SK-N-SH (cell line): ENCODE measurements around the gene ATP5PD. TPM values are rescaled to one million over a fixed set of nuclear protein-coding genes. Genes with fewer than 3 reads are reported as not detected.

Experiments
- CTCF ChIA-PET: fragments of 300-600, 350-600 bp; formaldehyde crosslinking; extraction: SDS; loops from one replicate; lab custom pipeline; 2021; lab: Yijun Ruan, JAX
- POLR2A ChIA-PET: fragments of 350-600 bp; sonication (Branson Sonifier 250); formaldehyde crosslinking; extraction: SDS; loops from one replicate; lab custom pipeline; 2020; ENCODE audit warnings: antibody characterized with exemption, inconsistent platforms; lab: Yijun Ruan, JAX
- DNase-seq: peaks from one replicate; pipeline ENCODE4 v3.0.0; 2012
- H2AFZ ChIP-seq: fragments of 200-600 bp; sonication (generic); 2 replicates; pipeline ENCODE4 v1.8.1; 2016; ENCODE audit warnings: antibody characterized with exemption, mild to moderate bottlenecking, low read depth
- H3F3A ChIP-seq: fragments of 200-600 bp; sonication (generic); replicated peaks from 2 replicates; pipeline ENCODE3; 2016; ENCODE audit warnings: antibody characterized with exemption, mild to moderate bottlenecking; ENCODE audit not compliant: insufficient read depth
- H3K27ac ChIP-seq, 2 experiments: fragments of 200-500 bp in 1 of 2; fragments of 200-600 bp in 1 of 2; sonication (Bioruptor generic) in 1 of 2; sonication (generic), shearing (Covaris generic) in 1 of 2; 2 replicates each; pipeline versions ENCODE4 v1.5.1 to v1.6.1; 2014 to 2016; ENCODE audit warnings: low read depth in 2 of 2, inconsistent platforms in 1 of 2, low read length in 1 of 2, mild to moderate bottlenecking in 1 of 2, mixed read lengths in 1 of 2
- H3K27me3 ChIP-seq: fragments of 200-600 bp; sonication (generic), shearing (Covaris generic); 2 replicates; pipeline ENCODE4 v1.6.1; 2016; ENCODE audit warnings: mixed run types; ENCODE audit not compliant: insufficient read depth
- H3K36me3 ChIP-seq, 2 experiments: fragments of 200-500 bp in 1 of 2; fragments of 200-600 bp in 1 of 2; sonication (Bioruptor generic) in 1 of 2; sonication (generic) in 1 of 2; replicated peaks in 1 of 2; 2 replicates each; pipeline versions ENCODE3 to v1.5.1; 2014 to 2016; ENCODE audit warnings: low read length in 1 of 2, mild to moderate bottlenecking in 1 of 2; ENCODE audit not compliant: insufficient read depth in 2 of 2, control insufficient read depth in 1 of 2
- H3K4me1 ChIP-seq, 2 experiments: fragments of 200-500 bp in 1 of 2; fragments of 200-600 bp in 1 of 2; sonication (Bioruptor generic) in 1 of 2; sonication (generic), shearing (Covaris generic) in 1 of 2; 2 replicates each; pipeline versions ENCODE4 v1.5.1 to v1.6.1; 2014 to 2016; ENCODE audit warnings: low read depth in 1 of 2, low read length in 1 of 2, mixed run types in 1 of 2; ENCODE audit not compliant: insufficient read depth in 2 of 2, control insufficient read depth in 1 of 2
- H3K4me2 ChIP-seq: fragments of 200-600 bp; sonication (generic), shearing (Covaris generic); 2 replicates; pipeline ENCODE4 v1.6.1; 2017; ENCODE audit warnings: mixed run types
- H3K4me3 ChIP-seq, 2 experiments: fragments of 200-500 bp in 1 of 2; fragments of 200-600 bp in 1 of 2; sonication (Bioruptor generic) in 1 of 2; sonication (generic), shearing (Covaris generic) in 1 of 2; 2 replicates each; pipeline versions ENCODE4 v1.5.1 to v1.8.1; 2014 to 2016; ENCODE audit warnings: low read depth in 2 of 2, inconsistent platforms in 1 of 2, low read length in 1 of 2, mild to moderate bottlenecking in 1 of 2, mixed read lengths in 1 of 2, moderate library complexity in 1 of 2
- H3K79me2 ChIP-seq: fragments of 200-600 bp; sonication (generic); 2 replicates; pipeline ENCODE4 v1.8.1; 2017; ENCODE audit warnings: mild to moderate bottlenecking; ENCODE audit not compliant: insufficient read depth
- H3K9ac ChIP-seq: fragments of 200-600 bp; sonication (generic); 2 replicates; pipeline ENCODE4 v1.6.1; 2017; ENCODE audit warnings: mixed run types
- H3K9me2 ChIP-seq: fragments of 200-600 bp; sonication (generic); 2 replicates; pipeline ENCODE4 v1.6.1; 2017; ENCODE audit warnings: mixed run types
- H3K9me3 ChIP-seq: fragments of 200-600 bp; sonication (generic); 2 replicates; pipeline ENCODE4 v1.6.1; 2017; ENCODE audit warnings: mixed run types, mild to moderate bottlenecking, moderate library complexity
- H4K20me1 ChIP-seq: fragments of 200-600 bp; sonication (generic); 2 replicates; pipeline ENCODE4 v1.6.1; 2017; ENCODE audit warnings: mild to moderate bottlenecking, mixed run types; ENCODE audit not compliant: insufficient read depth
- JUND ChIP-seq: IDR thresholded peaks from 2 replicates; pipeline ENCODE4 v1.4.0; 2012
- MEF2A ChIP-seq: IDR thresholded peaks from 2 replicates; pipeline ENCODE4 v1.4.0; 2012; ENCODE audit warnings: low read depth, borderline replicate concordance
- POLR2AphosphoS5 ChIP-seq: IDR thresholded peaks from 2 replicates; pipeline ENCODE4 v1.6.1; 2012; ENCODE audit warnings: low read depth, low read length
- RFX5 ChIP-seq: IDR thresholded peaks from 2 replicates; pipeline ENCODE4 v1.6.1; 2012; ENCODE audit warnings: mild to moderate bottlenecking, improper control_type of control experiment, low read length
- TCF12 ChIP-seq: IDR thresholded peaks from 2 replicates; pipeline ENCODE4 v1.4.0; 2012
- YY1 ChIP-seq: IDR thresholded peaks from 2 replicates; pipeline ENCODE4 v1.4.0; 2012; ENCODE audit warnings: low read depth, mild to moderate bottlenecking
- WGBS: methylation state at CpG from one replicate; pipeline ENCODE4 v1.1.6; 2017; ENCODE audit warnings: low lambda C conversion rate; 5-methylcytosine and 5-hydroxymethylcytosine counted together
- polyA plus RNA-seq, 3 experiments: library from polyadenylated mRNA; depleted of rRNA; stranded (reverse); fragments of >200 nt; gene quantifications; 2 replicates each; pipeline ENCODE4 v1.2.3, GENCODE V29; 2012
- TF ChIP-seq, protein P1 (sequence below): fragments of 200-600 bp; sonication (generic); IDR thresholded peaks from 2 replicates; pipeline ENCODE4 v1.6.1; 2017; ENCODE audit warnings: antibody characterized with exemption, mild to moderate bottlenecking, moderate library complexity
- TF ChIP-seq, protein P2 (sequence below): fragments of 150-350 bp; IDR thresholded peaks from 2 replicates; pipeline ENCODE4 v1.6.1; 2017; ENCODE audit warnings: antibody characterized with exemption, low read length, low read depth, borderline replicate concordance

The ATP5PD gene
- polyA plus RNA-seq, 1 of the 3 experiments (the other 2 are of a cell fraction): 354 TPM

DNA sequence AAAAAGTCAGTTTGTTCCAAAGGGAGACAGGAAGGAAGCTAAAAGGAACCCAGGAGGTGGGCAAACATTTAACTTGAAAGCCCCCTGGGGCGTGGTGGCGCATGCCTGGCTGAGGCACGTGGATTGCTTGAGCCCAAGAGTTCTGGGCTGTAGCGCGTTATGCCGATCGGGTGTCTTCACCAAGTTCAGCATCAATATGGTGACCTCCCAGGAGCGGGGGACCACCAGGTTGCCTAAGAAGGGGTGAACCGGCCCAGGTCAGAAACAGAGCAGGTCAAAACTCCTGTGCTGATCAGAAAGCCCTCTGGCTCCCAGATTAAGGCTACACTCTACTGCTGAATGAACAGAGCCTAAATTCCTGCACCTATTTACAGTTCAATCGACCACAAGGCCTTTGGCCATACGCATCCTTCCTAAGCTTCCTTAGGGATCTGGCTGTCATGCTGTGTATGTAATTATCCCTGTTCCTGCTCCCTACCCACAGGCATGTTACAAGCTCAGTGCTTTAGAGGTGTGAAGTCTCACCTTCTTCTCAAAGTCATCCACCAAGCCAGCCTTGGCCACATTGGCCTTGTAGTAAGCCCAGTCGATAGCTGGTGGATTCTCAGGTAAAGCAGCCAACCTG lies 5.0 kb downstream of the ATP5PD start (continued):
- TF ChIP-seq, protein P1, sequence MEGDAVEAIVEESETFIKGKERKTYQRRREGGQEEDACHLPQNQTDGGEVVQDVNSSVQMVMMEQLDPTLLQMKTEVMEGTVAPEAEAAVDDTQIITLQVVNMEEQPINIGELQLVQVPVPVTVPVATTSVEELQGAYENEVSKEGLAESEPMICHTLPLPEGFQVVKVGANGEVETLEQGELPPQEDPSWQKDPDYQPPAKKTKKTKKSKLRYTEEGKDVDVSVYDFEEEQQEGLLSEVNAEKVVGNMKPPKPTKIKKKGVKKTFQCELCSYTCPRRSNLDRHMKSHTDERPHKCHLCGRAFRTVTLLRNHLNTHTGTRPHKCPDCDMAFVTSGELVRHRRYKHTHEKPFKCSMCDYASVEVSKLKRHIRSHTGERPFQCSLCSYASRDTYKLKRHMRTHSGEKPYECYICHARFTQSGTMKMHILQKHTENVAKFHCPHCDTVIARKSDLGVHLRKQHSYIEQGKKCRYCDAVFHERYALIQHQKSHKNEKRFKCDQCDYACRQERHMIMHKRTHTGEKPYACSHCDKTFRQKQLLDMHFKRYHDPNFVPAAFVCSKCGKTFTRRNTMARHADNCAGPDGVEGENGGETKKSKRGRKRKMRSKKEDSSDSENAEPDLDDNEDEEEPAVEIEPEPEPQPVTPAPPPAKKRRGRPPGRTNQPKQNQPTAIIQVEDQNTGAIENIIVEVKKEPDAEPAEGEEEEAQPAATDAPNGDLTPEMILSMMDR: no peak

DNA sequence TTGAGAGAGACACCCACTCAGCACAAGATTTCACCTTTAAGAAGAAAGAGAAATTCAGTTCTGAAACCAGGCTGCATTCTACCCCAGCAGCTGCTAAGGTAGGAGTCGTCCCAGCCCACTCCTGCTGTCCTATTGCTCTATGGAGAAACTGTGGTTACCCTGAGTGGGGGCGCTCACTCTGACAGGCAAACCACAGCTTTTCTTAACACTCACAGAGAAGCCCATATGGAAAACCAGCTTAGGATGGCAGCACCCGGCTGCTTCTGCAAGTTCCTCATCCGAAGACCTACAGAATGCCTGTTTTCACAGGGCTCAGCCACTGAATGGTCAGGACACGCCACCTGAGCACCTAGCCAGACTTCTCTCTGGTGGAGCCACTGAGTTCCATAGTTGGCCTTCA lies 7.5 kb downstream of the ATP5PD start:
- TF ChIP-seq YY1: no peak
- no peak for TF ChIP-seq RFX5
- TF ChIP-seq JUND: no peak
- TF ChIP-seq MEF2A: no peak
- no peak for TF ChIP-seq POLR2AphosphoS5
- TF ChIP-seq, protein P2, sequence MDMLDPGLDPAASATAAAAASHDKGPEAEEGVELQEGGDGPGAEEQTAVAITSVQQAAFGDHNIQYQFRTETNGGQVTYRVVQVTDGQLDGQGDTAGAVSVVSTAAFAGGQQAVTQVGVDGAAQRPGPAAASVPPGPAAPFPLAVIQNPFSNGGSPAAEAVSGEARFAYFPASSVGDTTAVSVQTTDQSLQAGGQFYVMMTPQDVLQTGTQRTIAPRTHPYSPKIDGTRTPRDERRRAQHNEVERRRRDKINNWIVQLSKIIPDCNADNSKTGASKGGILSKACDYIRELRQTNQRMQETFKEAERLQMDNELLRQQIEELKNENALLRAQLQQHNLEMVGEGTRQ: no peak
- TF ChIP-seq, all 33 proteins: peak for 0
- H3K9ac ChIP-seq: no peak overlapping the region

DNA sequence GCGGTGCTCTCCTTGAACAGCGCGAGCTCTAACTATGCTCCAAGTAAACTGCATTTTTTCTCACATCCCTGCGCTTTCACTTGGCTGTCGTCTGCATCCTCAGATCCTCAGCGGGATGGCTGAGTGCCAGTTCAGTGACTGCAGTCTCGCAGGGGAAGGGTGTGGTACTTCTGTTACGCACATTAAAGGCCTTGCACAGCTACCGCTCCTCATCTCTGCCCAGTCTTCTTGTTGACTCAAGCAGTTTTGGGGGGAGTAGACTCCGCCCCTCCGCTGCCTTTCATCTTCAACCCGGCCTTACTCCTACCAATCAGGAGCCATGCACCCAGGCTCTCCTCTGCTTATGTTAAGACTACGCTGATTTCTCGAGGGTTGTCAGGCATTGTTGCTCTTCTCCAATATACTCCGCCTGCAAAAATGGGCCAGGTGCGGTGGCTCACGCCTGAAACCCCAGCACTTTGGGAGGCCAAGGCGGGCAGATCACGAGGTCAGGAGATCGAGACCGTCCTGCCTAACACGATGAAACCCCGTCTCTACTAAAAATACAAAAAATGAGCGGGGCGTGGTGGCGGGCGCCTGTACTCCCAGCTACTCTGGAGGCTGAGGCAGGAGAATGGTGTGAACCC lies 10.0 kb downstream of the ATP5PD start:
- no peak for TF ChIP-seq TCF12
- TF ChIP-seq, protein P1: no peak
- H3K27ac ChIP-seq: 0 out of 4 replicates have a peak overlapping the region, but pooled peaks of 1 of the 2 experiments have one; percentile 1
- no peaks in the 10 kb centered on the region for H3K79me2 ChIP-seq
- no peaks in the 10 kb centered on the region for H3K9me2 ChIP-seq
- no peaks in the 10 kb centered on the region for H3K9me3 ChIP-seq
- POLR2A ChIA-PET: no interaction called here
- H3K4me3 ChIP-seq: no peak overlapping the region
- H4K20me1 ChIP-seq: peaks cover 4% of the 10 kb centered on the region; the same call in 1 of the 2 replicates
- peaks cover 23 to 30% of the 10 kb centered on the region in 2 experiments for H3K36me3 ChIP-seq
- peaks cover 44% of the 10 kb centered on the region for H3F3A ChIP-seq
- DNase-seq: no peak
- 89% methylated on average over 27 of the region's 27 CpGs for WGBS
- no peak overlapping the region for H2AFZ ChIP-seq
- H3K4me2 ChIP-seq: no peak overlapping the region
- peaks cover 0 to 22% of the 10 kb centered on the region in 2 experiments; a peak in 1 of 4 replicates for H3K4me1 ChIP-seq
- no peaks in the 10 kb centered on the region for H3K27me3 ChIP-seq
- CTCF ChIA-PET: interaction anchor here (0.6 to 4.0 kb wide), 10 partner anchors 25 to 165 kb away, joined by 3 to 31 read pairs (median 6); partner anchors contain the start of gene NT5C
- H3K9ac ChIP-seq: no peak overlapping the region

More for the DNA sequence above, 7.5 kb downstream of the ATP5PD start:
- whole genome bisulfite sequencing: 96% methylated on average over 4 of the region's 5 CpGs
- Histone ChIP-seq H3K9me2 (no peaks in the 10 kb centered on the region), H3K79me2 (peaks cover 13% of the 10 kb centered on the region), H3K36me3 (peaks cover 29 to 33% of the 10 kb centered on the region in 2 experiments), H3K4me2 (no peak overlapping the region), H3K9me3 (no peaks in the 10 kb centered on the region), H3K4me1 (peaks cover 0 to 10% of the 10 kb centered on the region in 2 experiments; a peak in 1 of 4 replicates), H3K4me3 (no peak overlapping the region), H3F3A (peaks cover 25% of the 10 kb centered on the region), H3K27me3 (no peaks in the 10 kb centered on the region), H3K27ac (no peak overlapping the region), H2AFZ (no peak overlapping the region), H4K20me1 (no peaks in the 10 kb centered on the region)
- no peak for DNase-seq
- ChIA-PET POLR2A (no interaction called here), CTCF (interaction anchor here (1.4 to 3.4 kb wide), 4 partner anchors 24 to 81 kb away, joined by 3 to 10 read pairs (median 6); no protein-coding TSS in a partner anchor)
